AG04449 (cell line): ENCODE data around the gene NUP88.
"Not testable (repeated sequence)": the region's sequence is repeated elsewhere in the genome, so short reads cannot be mapped to it uniquely, and the experiment has no call there.

Source experiments
- CTCF ChIA-PET: fragments of 350-600 bp; formaldehyde crosslinking; extraction: SDS; loops from one replicate; lab custom pipeline; 2021; ENCODE audit warnings: antibody characterized with exemption; lab: Yijun Ruan, JAX
- POLR2A ChIA-PET: fragments of 400-600, 350-600 bp; formaldehyde crosslinking; extraction: SDS; loops from one replicate; lab custom pipeline; 2020; ENCODE audit warnings: antibody characterized with exemption, inconsistent platforms; lab: Yijun Ruan, JAX
- DNase-seq: peaks from one replicate; pipeline ENCODE4 v3.0.0-alpha.2; 2010; ENCODE audit warnings: low read depth, low spot score
- H3K4me3 ChIP-seq: 2 replicates; pipeline ENCODE4 v1.5.1; 2011; ENCODE audit warnings: low read depth, mild to moderate bottlenecking, control low read depth, low read length
- CTCF ChIP-seq: IDR thresholded peaks from one replicate; pipeline ENCODE4 v1.5.1; 2011; ENCODE audit warnings: mild to moderate bottlenecking, moderate library complexity, low read length, control low read depth, inconsistent platforms; ENCODE audit not compliant: insufficient read depth; ENCODE audit errors: missing control alignments

NUP88 gene

GRCh38 chr17:5434984-5435383 is 15.5 kb upstream of the NUP88 start:
- H3K4me3 ChIP-seq, result no peak overlapping the region
- TF ChIP-seq CTCF, result no peak
- DNase-seq, result no peak
- ChIA-PET POLR2A (no interaction called here), CTCF (interaction anchor here (1.2 kb wide), 1 partner anchor 10 kb away, joined by 4 read pairs; no protein-coding TSS in a partner anchor)

- TF ChIP-seq CTCF, result no peak
- POLR2A ChIA-PET, result no interaction called here
- DNase-seq, result no peak
- CTCF ChIA-PET, result interaction anchor here (0.9 to 1.5 kb wide), 4 partner anchors 9 to 194 kb away, joined by 3 to 6 read pairs (median 4); no protein-coding TSS in a partner anchor
- H3K4me3 ChIP-seq, result no peak overlapping the region
Measured at GRCh38 chr17:5431949-5432556, 12.6 kb upstream of the NUP88 start.

- not testable (repeated sequence) for DNase-seq, H3K4me3 ChIP-seq
- POLR2A ChIA-PET, result interaction anchor here (0.6 to 1.4 kb wide), 2 partner anchors 9 to 39 kb away, joined by 3 to 6 read pairs; no protein-coding TSS in a partner anchor
- CTCF ChIA-PET, result interaction anchor here (0.9 to 9.6 kb wide), 3 partner anchors 9 to 182 kb away, joined by 3 to 162 read pairs (median 6); partner anchors contain the start of gene C1QBP
Measured at GRCh38 chr17:5431234-5431633, 11.8 kb upstream of the NUP88 start.

GRCh38 chr17:5430413-5430999 is 11.0 kb upstream of the NUP88 start:
- H3K4me3 ChIP-seq, result no peak overlapping the region
- TF ChIP-seq CTCF, result no peak
- DNase-seq, result no peak
- ChIA-PET CTCF (interaction anchor here (1.4 to 9.6 kb wide), 2 partner anchors 8 to 10 kb away, joined by 6 to 162 read pairs; partner anchors contain the start of gene C1QBP), POLR2A (interaction anchor here (0.6 to 1.4 kb wide), 2 partner anchors 8 to 39 kb away, joined by 3 to 6 read pairs; no protein-coding TSS in a partner anchor)

GRCh38 chr17:5429191-5429887 is 9.9 kb upstream of the NUP88 start:
- no peak for DNase-seq
- POLR2A ChIA-PET, result interaction anchor here (1.3 kb wide), 1 partner anchor 10 kb away, joined by 4 read pairs; the partner anchor contains the start of genes NUP88 and RPAIN
- H3K4me3 ChIP-seq, result no peak overlapping the region
- CTCF ChIA-PET, result interaction anchor here (9.6 kb wide), 1 partner anchor 11 kb away, joined by 162 read pairs; the partner anchor contains the start of gene C1QBP
- no peak for TF ChIP-seq CTCF

GRCh38 chr17:5425826-5426225 is 6.4 kb upstream of the NUP88 start:
- ChIA-PET POLR2A (no interaction called here), CTCF (interaction anchor here (1.0 to 9.6 kb wide), 2 partner anchors 12 to 14 kb away, joined by 3 to 162 read pairs; partner anchors contain the start of gene C1QBP)
- no peak overlapping the region for H3K4me3 ChIP-seq
- DNase-seq, result no peak
- TF ChIP-seq CTCF, result no peak
